ENCODE results near the gene ARHGAP33.

Gene ARHGAP33

DNA sequence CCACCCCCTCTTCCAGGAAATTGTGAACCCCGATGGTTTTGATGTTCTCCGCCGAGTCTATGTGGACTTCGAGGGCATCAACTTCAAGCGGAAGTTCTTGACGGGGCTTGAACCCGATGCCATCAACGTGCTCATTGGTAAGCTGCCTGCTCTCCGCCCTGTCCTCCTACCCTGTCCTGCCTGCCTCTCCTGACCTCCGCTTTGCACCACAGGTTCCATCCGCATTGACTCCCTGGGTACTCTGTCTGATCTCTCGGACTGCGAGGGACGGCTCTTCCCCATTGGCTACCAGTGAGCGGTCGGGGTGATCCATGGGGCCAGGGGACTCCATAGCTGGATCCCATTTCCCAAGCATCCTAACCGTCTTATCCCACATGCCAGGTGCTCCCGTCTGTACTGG is 45.0 kb upstream of the ARHGAP33 start:
- no peak for DNase-seq (ENCODE audit: low read depth)
- no peak overlapping the region for H3K4me3 ChIP-seq (ENCODE audit: low read depth, low read length)

GRCh38 chr19:35731353-35731752 is 44.0 kb upstream of the ARHGAP33 start:
- no peak for DNase-seq (ENCODE audit: low read depth)
- no peak overlapping the region for H3K4me3 ChIP-seq (ENCODE audit: low read depth, low read length)
- TF ChIP-seq CTCF (IDR thresholded peaks at IDR 0.05; ENCODE audit: insufficient read depth, low read depth, low read length, missing control alignments): no peak

More for the DNA sequence above, 45.0 kb upstream of the ARHGAP33 start:
- no peak for TF ChIP-seq CTCF (IDR thresholded peaks at IDR 0.05; ENCODE audit: insufficient read depth, low read depth, low read length, missing control alignments)

DNA sequence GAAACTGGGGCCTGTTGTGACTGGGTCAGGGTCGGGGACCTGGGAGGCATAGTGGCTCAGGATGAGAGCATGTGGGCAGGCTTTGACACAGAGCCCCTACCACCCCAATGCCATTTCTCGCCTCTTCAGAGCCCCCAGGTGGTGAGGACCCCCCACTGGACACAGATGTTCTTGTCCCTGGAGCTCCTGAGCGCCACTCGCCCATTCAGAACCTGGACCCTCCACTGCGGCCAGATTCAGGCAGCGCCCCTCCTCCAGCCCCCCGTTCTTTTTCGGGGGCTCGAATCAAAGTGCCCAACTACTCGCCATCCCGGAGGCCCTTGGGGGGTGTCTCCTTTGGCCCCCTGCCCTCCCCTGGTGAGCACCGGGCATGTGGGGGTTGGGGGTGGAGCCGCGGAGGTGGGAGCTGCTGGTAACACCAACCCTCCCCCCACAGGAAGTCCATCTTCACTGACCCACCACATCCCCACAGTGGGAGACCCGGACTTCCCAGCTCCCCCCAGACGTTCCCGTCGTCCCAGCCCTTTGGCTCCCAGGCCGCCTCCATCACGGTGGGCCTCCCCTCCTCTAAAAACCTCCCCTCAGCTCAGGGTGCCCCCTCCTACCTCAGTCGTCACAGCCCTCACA is 43.5 kb upstream of the ARHGAP33 start:
- no peak for TF ChIP-seq CTCF (IDR thresholded peaks at IDR 0.05; ENCODE audit: insufficient read depth, low read depth, low read length, missing control alignments)
- no peak overlapping the region for H3K4me3 ChIP-seq (ENCODE audit: low read depth, low read length)
- DNase-seq (ENCODE audit: low read depth): no peak

DNA sequence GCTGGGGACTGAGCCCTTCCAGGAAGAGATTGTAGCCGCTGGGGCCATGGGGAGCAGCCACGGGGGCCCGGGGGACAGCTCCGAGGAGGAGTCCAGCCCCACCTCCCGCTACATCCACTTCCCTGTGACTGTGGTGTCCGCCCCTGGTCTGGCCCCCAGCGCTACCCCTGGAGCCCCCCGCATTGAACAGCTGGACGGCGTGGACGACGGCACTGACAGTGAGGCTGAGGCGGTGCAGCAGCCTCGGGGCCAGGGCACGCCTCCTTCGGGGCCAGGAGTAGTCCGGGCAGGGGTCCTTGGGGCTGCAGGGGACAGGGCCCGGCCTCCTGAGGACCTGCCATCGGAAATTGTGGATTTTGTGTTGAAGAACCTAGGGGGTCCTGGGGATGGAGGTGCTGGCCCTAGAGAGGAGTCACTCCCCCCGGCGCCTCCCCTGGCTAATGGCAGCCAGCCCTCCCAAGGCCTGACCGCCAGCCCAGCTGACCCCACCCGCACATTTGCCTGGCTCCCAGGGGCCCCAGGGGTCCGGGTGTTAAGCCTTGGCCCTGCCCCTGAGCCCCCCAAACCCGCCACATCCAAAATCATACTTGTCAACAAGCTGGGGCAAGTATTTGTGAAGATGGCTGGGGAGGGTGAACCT is 42.7 kb upstream of the ARHGAP33 start:
- no peak overlapping the region for H3K4me3 ChIP-seq (ENCODE audit: low read depth, low read length)
- no peak for DNase-seq (ENCODE audit: low read depth)
- TF ChIP-seq CTCF (IDR thresholded peaks at IDR 0.05; ENCODE audit: insufficient read depth, low read depth, low read length, missing control alignments): no peak

GRCh38 chr19:35733180-35734125 is 41.9 kb upstream of the ARHGAP33 start:
- no peak for TF ChIP-seq CTCF (IDR thresholded peaks at IDR 0.05; ENCODE audit: insufficient read depth, low read depth, low read length, missing control alignments)
- no peak overlapping the region for H3K4me3 ChIP-seq (ENCODE audit: low read depth, low read length)
- no peak for DNase-seq (ENCODE audit: low read depth)

- no peak for TF ChIP-seq CTCF (IDR thresholded peaks at IDR 0.05; ENCODE audit: insufficient read depth, low read depth, low read length, missing control alignments)
- no peak for DNase-seq (ENCODE audit: low read depth)
- H3K4me3 ChIP-seq (ENCODE audit: low read depth, low read length): no peak overlapping the region
Observed at GRCh38 chr19:35734273-35734672, 41.1 kb upstream of the ARHGAP33 start.
